B cell (primary cell): ENCODE results near the gene TAGLN3.

Experiments used
- CTCF ChIP-seq: fragments of 200-600 bp; IDR thresholded peaks from one replicate; pipeline ENCODE4 v1.8.0; 2022; ENCODE audit warnings: antibody characterized with exemption, mild to moderate bottlenecking
- EZH2 ChIP-seq: IDR thresholded peaks from 2 replicates; pipeline ENCODE4 v1.6.1; 2012; ENCODE audit warnings: borderline replicate concordance, low read depth, mild to moderate bottlenecking, moderate library complexity, low read length; ENCODE audit not compliant: insufficient read depth, poor library complexity, severe bottlenecking

DNA sequence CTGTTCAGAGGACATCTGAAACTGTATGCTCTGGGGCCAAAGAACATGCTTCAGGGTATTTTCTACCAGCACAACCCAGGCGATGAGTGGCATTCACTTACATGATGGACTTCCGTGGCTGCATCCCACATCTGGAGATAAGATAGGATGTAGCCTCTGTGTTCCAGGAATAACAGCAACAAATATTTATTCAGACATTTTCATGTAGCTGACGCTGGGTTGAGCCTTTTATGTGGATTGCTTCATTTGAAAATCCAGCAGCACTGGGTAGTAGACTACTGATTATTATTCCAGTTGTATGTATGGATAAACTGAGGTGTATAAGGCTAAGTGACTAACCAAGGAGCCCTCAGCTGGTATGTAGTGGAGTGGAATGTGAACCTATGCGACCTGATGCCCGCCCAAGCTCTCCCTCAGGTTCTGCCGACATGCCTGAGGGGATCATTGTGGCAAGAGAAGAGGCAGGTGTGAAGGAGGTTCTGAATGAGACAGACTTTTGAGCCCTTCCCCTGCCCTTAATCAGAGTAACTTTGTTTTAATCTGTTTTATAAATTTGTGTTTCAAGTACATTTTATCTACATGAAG, 45.8 kb upstream of the TAGLN3 start:
- TF ChIP-seq CTCF = no peak
- no peak for TF ChIP-seq EZH2
